Myocyte (in vitro differentiated cells): Measurements from ENCODE around the gene HYCC2. TPM values are rescaled to one million over a fixed set of nuclear protein-coding genes. Genes with fewer than 3 reads are reported as not detected.
"Not testable (repeated sequence)": the region's sequence is repeated elsewhere in the genome, so short reads cannot be mapped to it uniquely, and the experiment has no call there.

ENCODE experiments used
- DNase-seq: peaks from one replicate; pipeline ENCODE4 v3.0.0-alpha.2; 2012; ENCODE audit warnings: low read depth
- total RNA-seq: library from RNA; depleted of rRNA; stranded (reverse); fragments of >200 nt; gene quantifications from 2 replicates; pipeline ENCODE4 v1.2.3, GENCODE V29; 2014

HYCC2 gene
- total RNA-seq, 1 donor from 2014 or later = 9.9 TPM

GRCh38 chr2:201072201-201072530, 695 bp upstream of the HYCC2 start:
- no peak for DNase-seq

DNA sequence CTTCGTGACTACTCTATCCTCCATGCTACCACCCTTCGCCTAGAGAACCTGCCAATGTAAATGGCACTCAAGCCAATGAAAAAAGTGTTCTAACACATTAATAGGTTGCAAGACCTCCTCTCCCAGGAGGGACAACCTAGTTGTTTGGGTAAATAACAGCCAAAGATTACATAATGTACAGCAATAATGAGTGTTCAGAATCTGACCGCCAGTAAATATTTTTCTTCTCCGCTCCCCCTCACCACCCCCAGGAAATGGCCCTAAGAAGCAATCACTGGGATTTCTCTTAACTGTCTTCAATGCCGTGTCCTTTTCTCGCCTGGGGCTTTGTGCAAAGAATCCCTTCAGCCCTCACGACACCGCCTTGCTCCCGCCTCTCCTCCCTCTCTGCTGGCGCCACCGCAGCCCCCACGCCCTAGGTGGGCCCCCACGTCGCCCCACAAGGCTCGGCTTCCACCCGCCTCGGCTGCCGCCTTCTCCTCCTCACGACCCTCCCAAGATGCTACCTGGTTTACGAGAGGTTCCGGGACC, 458 bp downstream of the HYCC2 start:
- DNase-seq = peak; percentile 10

DNA sequence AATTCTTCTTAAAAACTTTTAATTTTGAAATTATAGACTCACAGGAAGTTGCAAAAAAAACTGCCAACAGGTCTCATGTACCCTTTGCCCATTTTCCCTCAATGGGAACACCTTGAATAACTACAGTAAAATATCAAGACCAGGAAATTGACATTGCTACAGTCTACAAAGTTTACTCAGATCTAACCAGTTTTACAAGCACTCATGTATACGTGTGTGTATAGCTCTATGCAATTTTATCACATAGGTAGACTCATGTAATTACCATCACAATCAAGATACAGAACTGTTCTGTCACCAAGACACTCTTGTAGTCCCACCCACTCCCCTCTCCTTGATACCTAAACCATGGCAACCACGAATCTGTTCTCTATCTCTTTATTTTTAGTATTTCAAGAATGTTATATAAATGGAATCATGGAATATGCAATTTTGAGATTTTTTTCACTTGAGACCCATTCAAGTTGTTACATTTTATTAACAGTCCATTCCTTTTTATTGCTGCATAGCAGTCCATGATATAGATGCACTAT, 6.6 kb downstream of the HYCC2 start:
- DNase-seq = no peak

GRCh38 chr2:201063516-201063915, 8.0 kb downstream of the HYCC2 start:
- not testable (repeated sequence) for DNase-seq

GRCh38 chr2:201059961-201060755, 11.3 kb downstream of the HYCC2 start:
- DNase-seq = no peak

DNA sequence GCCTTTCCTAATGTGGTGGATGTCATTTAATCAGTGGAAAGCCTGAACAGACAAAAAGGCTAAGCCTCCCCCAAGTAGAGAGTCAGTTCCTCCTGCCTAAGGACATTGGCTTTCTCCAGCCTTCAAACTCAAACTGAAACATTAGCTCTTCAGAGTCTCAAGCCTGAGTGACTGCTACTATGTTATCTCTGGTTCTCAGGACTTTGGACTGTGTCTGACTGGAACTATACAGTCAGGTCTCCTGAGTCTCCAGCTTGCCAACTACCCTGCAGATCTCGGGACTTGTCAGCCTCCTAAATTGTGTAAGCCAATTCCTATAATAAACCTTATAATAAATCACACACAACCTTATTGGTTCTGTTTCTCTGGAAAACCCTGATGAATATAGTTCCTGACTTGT, 12.6 kb downstream of the HYCC2 start:
- no peak for DNase-seq

GRCh38 chr2:201057715-201058248, 13.7 kb downstream of the HYCC2 start:
- peak; percentile 3 for DNase-seq

DNA sequence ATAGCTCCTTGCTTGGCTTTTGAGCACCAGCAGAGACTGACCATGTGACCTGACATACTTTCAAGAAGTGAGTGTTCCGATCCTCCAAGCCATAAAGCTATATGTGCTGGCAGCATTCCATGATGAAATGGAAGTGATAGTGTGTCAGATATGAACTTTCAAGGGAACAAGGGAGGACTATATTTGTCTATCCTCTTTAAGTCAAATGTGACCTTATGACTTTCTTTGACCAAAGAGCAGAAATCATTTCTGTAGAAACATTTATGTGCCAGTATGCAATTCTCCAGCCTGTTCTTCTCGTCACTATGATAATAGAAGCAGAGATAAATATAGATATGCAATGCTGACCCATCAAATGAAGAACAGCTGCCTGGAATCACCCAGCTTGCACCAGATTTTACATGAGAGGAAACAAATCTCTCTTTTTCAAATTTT, 14.4 kb downstream of the HYCC2 start:
- peak; percentile 46 for DNase-seq

DNA sequence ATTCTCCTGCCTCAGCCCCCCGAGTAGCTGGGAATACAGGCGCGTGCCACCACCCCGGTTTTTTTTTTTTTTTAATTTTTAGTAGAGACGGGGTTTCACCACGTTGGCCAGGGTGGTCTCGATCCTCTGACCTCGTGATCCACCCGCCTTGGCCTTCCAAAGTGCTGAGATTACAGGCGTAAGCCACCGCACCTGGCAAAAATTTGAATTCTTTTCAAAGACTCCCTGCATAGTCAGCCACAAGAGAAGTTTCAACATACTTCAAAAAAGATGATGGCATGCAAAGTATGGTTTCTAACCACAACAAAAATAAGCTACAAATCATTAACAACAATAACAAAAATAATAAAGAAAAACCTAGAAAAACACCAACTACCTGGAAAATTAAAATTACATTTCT, 22.0 kb downstream of the HYCC2 start:
- DNase-seq = no peak

GRCh38 chr2:201046881-201047280, 24.6 kb downstream of the HYCC2 start:
- DNase-seq = no peak

- not testable (repeated sequence) for DNase-seq
Observed at GRCh38 chr2:201043050-201043449, 28.4 kb downstream of the HYCC2 start.

- not testable (repeated sequence) for DNase-seq
Observed at GRCh38 chr2:201042451-201042850, 29.0 kb downstream of the HYCC2 start.

GRCh38 chr2:201040867-201041628, 30.4 kb downstream of the HYCC2 start:
- DNase-seq = no peak

DNA sequence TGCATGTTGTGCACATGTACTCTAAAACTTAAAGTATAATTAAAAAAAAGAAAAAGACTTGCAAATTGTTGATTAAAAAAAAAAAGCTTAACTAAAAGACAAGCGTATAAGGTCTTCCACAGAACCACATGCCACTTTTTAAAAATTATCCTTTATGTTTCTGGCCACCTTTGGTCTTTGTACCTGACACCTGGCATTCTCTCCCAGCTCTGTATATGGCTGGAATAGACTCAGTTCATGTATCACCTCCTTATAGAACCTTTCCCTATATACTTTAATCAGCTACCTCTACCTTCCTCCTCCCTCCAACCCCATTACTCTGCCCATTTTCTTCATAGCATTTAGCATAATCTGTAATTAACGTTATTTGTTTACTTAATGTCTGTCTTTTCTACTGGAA, 32.6 kb downstream of the HYCC2 start:
- no peak for DNase-seq

GRCh38 chr2:201038361-201038760, 33.1 kb downstream of the HYCC2 start:
- not testable (repeated sequence) for DNase-seq

DNA sequence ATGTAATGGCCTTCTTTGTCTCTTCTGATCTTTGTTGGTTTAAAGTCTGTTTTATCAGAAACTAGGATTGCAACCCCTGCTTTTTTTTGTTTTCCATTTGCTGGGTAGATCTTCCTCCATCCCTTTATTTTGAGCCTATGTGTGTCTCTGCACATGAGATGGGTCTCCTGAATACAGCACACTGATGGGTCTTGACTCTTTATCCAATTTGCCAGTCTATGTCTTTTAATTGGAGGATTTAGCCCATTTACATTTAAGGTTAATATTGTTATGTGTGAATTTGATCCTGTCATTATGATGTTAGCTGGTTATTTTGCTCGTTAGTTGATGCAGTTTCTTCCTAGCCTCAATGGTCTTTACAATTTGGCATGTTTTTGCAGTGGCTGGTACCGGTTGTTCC, 37.1 kb downstream of the HYCC2 start:
- not testable (repeated sequence) for DNase-seq

DNA sequence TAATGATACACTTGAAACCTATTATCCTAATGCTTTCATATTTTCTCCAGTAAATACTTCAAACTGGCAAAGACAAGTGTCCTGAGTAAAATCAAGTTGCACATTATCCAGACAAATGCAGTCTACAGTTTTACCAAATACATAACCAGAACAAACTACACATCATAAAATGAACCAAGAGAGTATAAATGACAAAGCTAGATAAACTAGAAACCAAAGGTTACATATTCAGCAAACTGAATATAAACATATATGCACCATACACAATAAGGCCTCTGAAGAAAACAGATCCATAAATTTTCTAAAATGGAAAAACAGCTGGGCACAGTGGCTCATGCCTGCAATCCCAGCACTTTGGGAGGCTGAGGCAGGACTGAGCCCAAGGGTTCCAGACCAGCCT, 47.0 kb downstream of the HYCC2 start:
- DNase-seq = no peak

GRCh38 chr2:201021914-201022313, 49.6 kb downstream of the HYCC2 start:
- no peak for DNase-seq
